GM12872 (cell line): ENCODE data around the gene HSF4.

Experiments used
- TF ChIP-seq, protein P1 (sequence below): IDR thresholded peaks from 3 replicates; pipeline ENCODE4 v1.5.1; 2011; ENCODE audit warnings: low read depth, mild to moderate bottlenecking, low read length, moderate library complexity; ENCODE audit not compliant: insufficient read depth

HSF4 gene

DNA sequence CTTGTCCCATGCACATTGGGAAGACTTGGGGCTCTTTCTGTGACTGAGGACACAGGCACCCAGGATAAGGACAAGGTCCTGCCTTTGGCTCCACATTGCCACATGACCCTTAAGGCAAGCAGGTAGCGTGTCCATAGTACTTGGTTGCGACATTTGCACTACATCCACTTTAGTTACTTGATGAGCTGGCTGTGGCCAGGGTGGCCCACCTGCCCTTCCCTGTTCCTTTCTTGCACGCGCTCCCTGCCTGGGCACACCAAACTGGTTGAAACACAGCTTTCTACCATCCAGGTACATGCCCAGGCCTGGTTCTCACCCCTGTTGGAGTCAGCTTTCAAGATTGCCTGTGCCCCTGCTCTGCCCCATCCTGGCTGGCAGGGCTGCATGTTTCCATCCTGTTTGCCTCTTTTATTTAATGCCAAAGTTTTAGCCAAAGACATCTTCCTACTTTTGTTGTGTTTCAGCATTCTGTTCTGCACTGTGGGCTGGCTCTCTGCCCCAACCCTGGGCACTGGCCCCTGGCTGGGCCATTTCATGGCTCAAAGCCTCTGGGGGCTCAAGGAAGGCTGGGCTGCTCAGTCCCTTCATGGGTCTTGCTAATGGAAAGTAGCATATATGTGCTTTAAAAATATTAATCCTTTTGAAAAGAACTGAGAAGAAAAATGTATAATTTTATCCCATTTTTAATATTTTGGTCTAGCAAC lies 17.0 kb upstream of the HSF4 start:
- TF ChIP-seq, protein P1, sequence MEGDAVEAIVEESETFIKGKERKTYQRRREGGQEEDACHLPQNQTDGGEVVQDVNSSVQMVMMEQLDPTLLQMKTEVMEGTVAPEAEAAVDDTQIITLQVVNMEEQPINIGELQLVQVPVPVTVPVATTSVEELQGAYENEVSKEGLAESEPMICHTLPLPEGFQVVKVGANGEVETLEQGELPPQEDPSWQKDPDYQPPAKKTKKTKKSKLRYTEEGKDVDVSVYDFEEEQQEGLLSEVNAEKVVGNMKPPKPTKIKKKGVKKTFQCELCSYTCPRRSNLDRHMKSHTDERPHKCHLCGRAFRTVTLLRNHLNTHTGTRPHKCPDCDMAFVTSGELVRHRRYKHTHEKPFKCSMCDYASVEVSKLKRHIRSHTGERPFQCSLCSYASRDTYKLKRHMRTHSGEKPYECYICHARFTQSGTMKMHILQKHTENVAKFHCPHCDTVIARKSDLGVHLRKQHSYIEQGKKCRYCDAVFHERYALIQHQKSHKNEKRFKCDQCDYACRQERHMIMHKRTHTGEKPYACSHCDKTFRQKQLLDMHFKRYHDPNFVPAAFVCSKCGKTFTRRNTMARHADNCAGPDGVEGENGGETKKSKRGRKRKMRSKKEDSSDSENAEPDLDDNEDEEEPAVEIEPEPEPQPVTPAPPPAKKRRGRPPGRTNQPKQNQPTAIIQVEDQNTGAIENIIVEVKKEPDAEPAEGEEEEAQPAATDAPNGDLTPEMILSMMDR = no peak

GRCh38 chr16:67148221-67148620 lies 16.3 kb upstream of the HSF4 start:
- TF ChIP-seq, protein P1 = no peak

DNA sequence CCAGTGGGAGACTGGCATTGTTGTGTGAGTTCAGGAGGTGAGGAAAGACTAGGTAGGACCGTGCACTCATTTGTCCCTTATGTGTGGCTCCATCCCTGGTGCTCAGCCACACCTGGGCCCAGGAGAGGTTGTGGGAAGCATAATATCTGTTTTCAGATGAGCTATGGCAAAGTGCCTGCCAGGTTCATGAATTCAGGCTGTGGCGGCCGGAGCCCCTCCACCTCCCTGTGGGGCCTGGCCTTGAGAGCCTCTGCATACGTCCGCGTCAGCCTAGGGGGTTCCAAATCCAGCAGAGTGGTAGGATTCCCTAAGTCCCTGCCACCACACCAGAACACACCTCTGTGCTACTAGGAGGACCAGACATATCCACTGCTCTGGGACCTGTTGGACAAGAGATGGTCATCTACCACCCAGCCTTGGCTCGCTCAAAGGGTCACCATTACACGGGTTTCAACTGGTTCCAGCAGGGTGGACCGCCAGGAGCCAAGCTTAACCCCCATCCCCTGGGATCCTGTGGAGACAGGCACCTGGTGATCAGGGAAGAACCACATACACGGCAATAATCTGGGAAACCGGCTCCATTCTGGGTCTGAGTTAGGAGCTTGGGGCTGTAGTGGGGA lies 15.8 kb upstream of the HSF4 start:
- TF ChIP-seq, protein P1 = no peak

GRCh38 chr16:67149276-67150046 lies 15.1 kb upstream of the HSF4 start:
- TF ChIP-seq, protein P1 = no peak

DNA sequence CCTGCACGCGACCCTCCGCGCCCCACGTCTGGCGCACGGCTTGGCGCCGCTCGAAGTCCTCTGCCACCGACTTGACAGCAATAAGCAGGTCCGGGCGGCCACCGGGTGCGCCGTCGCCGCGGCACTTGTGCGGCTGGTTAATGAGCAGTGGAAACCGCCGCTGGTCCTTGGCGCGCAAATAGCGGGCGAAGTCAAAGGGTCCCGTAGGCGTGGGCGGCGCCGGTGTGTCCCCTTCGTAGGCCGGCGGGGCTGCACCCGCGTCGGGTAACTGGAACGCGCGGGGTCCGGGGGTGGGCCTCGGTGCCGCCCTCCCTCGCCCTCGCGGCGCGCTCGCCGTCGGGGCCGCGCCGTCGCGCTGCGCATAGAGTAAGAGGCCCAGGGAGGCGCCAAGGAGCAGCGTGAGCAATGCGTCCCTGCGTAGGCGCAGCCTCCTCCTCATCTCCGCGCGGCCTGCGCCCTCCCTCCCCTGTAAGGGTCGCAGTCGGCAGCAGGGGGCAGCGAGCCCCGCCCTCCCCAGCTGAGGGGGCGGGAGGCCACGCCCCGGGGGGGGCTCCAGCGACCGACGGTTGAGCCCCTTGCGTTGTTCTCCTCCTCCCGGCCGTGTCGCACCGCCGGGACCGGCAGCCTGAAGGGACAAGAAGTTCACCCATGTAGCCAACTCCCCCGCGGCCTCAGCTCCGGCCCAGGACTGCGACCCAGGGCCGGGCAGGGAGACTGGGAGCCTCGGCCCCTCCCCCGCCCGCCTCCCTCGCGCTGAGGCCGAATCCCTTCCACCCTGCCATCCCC lies 14.3 kb upstream of the HSF4 start:
- TF ChIP-seq, protein P1 = 0 out of 3 replicates have a peak, but pooled peaks have one; percentile 18

DNA sequence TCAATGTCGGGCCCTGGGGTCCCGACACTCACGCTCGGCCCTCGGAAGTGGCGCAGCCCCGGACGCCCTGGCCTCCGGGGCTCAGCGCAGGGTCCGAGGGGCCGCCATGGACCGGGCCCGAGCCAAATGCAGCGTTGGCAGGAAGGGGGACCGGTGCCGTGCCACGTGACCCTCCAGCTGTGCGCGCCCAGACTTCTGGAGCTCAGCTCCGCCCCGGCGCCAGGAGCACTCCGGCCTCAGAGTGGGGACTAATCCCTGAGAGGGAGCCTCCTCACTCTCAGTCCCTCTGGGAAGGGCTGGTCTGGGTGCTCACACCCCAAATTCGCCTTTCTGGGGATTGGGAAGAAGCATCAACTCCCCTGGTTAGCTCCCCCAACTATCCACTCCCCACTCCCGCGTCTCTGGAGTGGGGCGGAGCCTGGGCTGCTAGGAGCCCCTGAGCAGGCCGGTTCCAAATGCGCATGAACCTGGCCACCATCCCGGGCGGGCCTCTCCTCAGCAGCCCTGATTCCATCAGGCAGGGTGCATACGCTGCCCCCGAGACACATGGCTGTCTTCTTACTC lies 13.6 kb upstream of the HSF4 start, which contains the start of gene B3GNT9:
TSS of gene B3GNT9 (minus strand) at position 166 of the 564 bp plus-strand sequence. CDS start 513 bp downstream, outside the sequence.
- TF ChIP-seq, protein P1 = no peak
